ENCODE data around the gene ZFR2.

Gene ZFR2

GRCh38 chr19:3873151-3873550, 4.3 kb upstream of the ZFR2 start:
- Histone ChIP-seq H3K27me3 (ENCODE audit: control insufficient read depth, insufficient read depth, low read length) (peaks cover 11% of the 10 kb centered on the region), H3K36me3 (ENCODE audit: control insufficient read depth, insufficient read depth, low read length) (no peaks in the 10 kb centered on the region), H3K9me3 (ENCODE audit: control insufficient read depth, insufficient read depth, low read length) (no peaks in the 10 kb centered on the region), H3K9ac (ENCODE audit: low read depth, low read length) (no peak overlapping the region), H3K4me1 (ENCODE audit: control insufficient read depth, insufficient read depth, low read length) (0 out of 2 replicates have a peak, but pooled peaks cover under 1% of the 10 kb centered on the region), H3K27ac (ENCODE audit: low read depth, low read length) (no peak overlapping the region), H3K4me3 (ENCODE audit: low read depth, low read length) (no peak overlapping the region)

- H3K9ac ChIP-seq (ENCODE audit: low read depth, low read length) = no peak overlapping the region; the same call in 1 of the 2 replicates
- H3K4me3 ChIP-seq (ENCODE audit: low read depth, low read length) = peak overlapping the region; percentile 59
- no peaks in the 10 kb centered on the region for H3K36me3 ChIP-seq (ENCODE audit: control insufficient read depth, insufficient read depth, low read length)
- H3K27me3 ChIP-seq (ENCODE audit: control insufficient read depth, insufficient read depth, low read length) = peaks cover 11% of the 10 kb centered on the region
- H3K9me3 ChIP-seq (ENCODE audit: control insufficient read depth, insufficient read depth, low read length) = no peaks in the 10 kb centered on the region
- H3K27ac ChIP-seq (ENCODE audit: low read depth, low read length) = peak overlapping the region; percentile 35
- H3K4me1 ChIP-seq (ENCODE audit: control insufficient read depth, insufficient read depth, low read length) = 0 out of 2 replicates have a peak, but pooled peaks cover 6% of the 10 kb centered on the region
These were observed 668 bp downstream of the ZFR2 start for GRCh38 chr19:3867971-3868769.

DNA sequence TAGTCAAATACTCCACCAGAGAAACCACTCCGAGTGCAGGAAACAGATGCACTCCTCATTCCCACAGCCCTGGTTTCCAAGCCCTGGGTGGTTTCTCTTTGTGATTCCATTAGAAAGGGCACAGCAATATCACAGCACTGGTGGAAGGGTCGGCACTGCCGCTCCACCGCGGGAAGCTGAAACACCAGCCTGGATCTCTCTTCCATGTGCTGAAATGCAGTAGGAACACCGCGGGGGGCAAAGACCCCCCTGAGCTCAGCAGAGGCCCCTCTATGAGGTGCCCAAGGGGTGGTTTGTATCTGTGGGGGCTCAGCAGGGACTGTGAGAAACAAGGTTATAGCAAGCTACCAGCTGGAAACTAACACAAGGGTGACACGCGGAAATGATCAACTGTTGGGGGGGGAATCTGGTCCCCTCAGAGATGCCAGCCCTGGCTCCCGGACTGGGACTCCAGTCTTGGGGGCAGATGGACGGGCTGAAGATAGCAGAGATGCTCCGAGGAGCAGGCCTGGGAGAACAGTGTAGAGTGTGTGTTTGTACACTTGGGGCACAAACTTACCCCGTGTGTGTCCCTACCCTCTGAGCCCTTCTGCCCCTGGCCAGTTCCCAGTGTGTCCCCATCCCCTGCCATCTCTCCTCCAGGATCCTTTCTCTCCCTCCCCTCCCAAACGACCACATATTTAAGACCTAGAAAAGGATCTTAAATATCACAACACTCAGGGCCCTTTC, 1.8 kb downstream of the ZFR2 start:
- Histone ChIP-seq H3K9me3 (ENCODE audit: control insufficient read depth, insufficient read depth, low read length) (no peaks in the 10 kb centered on the region), H3K27ac (ENCODE audit: low read depth, low read length) (no peak overlapping the region), H3K36me3 (ENCODE audit: control insufficient read depth, insufficient read depth, low read length) (no peaks in the 10 kb centered on the region), H3K27me3 (ENCODE audit: control insufficient read depth, insufficient read depth, low read length) (peaks cover 11% of the 10 kb centered on the region), H3K4me1 (ENCODE audit: control insufficient read depth, insufficient read depth, low read length) (0 out of 2 replicates have a peak, but pooled peaks cover 6% of the 10 kb centered on the region), H3K4me3 (ENCODE audit: low read depth, low read length) (no peak overlapping the region), H3K9ac (ENCODE audit: low read depth, low read length) (no peak overlapping the region)

DNA sequence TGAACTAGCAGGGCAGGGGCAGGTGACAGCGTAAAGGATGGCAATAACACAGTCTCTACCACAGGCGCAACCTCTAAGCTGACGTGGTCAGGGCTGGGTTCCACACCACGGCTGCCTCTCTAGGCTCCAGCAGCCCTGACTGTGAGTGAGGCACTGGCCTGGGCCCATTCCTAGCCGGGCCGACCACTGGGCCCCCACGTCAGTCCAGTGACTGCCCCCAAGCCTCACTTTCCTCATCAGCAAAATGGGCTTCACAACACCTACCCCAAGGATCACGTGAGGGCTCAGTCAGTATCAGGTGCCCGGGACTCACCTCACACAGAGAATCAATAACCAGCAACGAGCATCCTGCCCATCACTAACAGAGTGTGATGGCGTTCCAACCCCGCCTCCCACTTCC, 5.2 kb downstream of the ZFR2 start:
- Histone ChIP-seq H3K9ac (ENCODE audit: low read depth, low read length) (no peak overlapping the region), H3K27ac (ENCODE audit: low read depth, low read length) (no peak overlapping the region), H3K27me3 (ENCODE audit: control insufficient read depth, insufficient read depth, low read length) (no peaks in the 10 kb centered on the region)

DNA sequence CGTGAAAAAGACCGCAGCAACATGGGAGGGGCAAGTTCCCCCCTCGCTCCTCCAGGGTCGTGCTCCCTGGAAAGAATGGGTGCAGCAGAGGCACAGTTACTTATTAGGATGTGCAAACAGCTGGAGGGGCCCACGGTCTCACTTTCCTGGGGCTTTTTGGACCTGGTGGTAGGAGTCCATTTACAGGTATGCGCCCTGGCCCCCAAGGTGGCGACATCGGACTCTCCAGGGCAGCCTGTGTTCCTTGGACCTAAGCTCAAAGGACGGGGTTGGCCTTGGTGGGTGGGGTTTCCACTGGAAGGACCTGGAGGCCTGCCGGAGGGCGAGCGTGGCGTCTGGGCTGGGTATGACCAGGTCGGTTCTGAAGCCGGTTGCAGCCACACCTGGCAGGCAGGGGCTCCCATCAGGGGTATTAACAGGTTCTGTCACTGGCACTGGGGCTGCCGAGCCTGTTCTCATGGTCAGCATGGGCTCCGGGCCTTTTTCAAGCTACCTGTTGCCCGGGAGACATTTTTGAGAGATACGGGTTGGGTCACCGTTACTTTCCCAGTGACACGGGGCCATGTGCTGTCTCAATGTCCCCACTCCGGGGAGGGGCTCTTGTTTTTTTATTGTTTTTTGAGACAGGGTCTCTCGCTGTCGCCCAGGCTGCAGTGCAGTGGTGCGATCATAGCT, 5.9 kb downstream of the ZFR2 start:
- no peak overlapping the region for H3K4me3 ChIP-seq (ENCODE audit: low read depth, low read length)
- H3K27me3 ChIP-seq (ENCODE audit: control insufficient read depth, insufficient read depth, low read length) = no peaks in the 10 kb centered on the region
- no peaks in the 10 kb centered on the region for H3K9me3 ChIP-seq (ENCODE audit: control insufficient read depth, insufficient read depth, low read length)
- H3K27ac ChIP-seq (ENCODE audit: low read depth, low read length) = no peak overlapping the region
- H3K4me1 ChIP-seq (ENCODE audit: control insufficient read depth, insufficient read depth, low read length) = 0 out of 2 replicates have a peak, but pooled peaks cover 3% of the 10 kb centered on the region
- no peak overlapping the region for H3K9ac ChIP-seq (ENCODE audit: low read depth, low read length)
- no peaks in the 10 kb centered on the region for H3K36me3 ChIP-seq (ENCODE audit: control insufficient read depth, insufficient read depth, low read length)

More for the DNA sequence above, 5.2 kb downstream of the ZFR2 start:
- no peaks in the 10 kb centered on the region for H3K36me3 ChIP-seq (ENCODE audit: control insufficient read depth, insufficient read depth, low read length)
- no peak overlapping the region for H3K4me3 ChIP-seq (ENCODE audit: low read depth, low read length)
- H3K9me3 ChIP-seq (ENCODE audit: control insufficient read depth, insufficient read depth, low read length) = no peaks in the 10 kb centered on the region
- H3K4me1 ChIP-seq (ENCODE audit: control insufficient read depth, insufficient read depth, low read length) = 0 out of 2 replicates have a peak, but pooled peaks cover 6% of the 10 kb centered on the region

- Histone ChIP-seq H3K9me3 (ENCODE audit: control insufficient read depth, insufficient read depth, low read length) (no peaks in the 10 kb centered on the region), H3K27me3 (ENCODE audit: control insufficient read depth, insufficient read depth, low read length) (no peaks in the 10 kb centered on the region), H3K27ac (ENCODE audit: low read depth, low read length) (no peak overlapping the region), H3K9ac (ENCODE audit: low read depth, low read length) (no peak overlapping the region), H3K36me3 (ENCODE audit: control insufficient read depth, insufficient read depth, low read length) (no peaks in the 10 kb centered on the region), H3K4me1 (ENCODE audit: control insufficient read depth, insufficient read depth, low read length) (no peaks in the 10 kb centered on the region), H3K4me3 (ENCODE audit: low read depth, low read length) (no peak overlapping the region)
These were observed 8.3 kb downstream of the ZFR2 start for GRCh38 chr19:3860499-3860898.

DNA sequence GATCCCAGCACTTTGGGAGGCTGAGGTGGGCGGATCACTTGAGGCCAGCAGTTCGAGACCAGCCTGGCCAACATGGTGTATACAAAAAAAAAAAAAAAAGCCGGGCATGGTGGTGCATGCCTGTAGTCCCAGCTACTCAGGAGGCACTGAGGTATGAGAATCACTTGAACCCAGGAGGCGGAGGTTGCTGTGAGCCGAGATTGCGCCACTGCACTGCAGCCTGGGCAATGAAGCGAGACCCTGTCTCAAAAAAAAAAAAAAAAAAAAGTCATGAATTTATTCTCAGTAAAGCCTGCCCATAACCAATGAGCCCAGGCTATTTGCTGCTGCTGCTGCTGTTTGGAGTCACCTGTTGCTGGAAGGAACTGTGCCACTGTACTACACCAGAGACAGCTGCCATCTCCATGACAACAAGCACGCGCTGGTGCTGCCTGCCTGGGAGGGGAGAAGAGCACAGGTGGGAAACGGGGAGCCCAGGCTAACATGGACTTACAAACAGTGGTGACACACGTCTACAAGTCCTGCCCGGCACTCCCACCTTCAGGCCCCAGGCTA, 11.3 kb downstream of the ZFR2 start:
- no peak overlapping the region for H3K9ac ChIP-seq (ENCODE audit: low read depth, low read length)
- peaks cover 2% of the 10 kb centered on the region; the same call in 1 of the 2 replicates for H3K9me3 ChIP-seq (ENCODE audit: control insufficient read depth, insufficient read depth, low read length)
- H3K4me1 ChIP-seq (ENCODE audit: control insufficient read depth, insufficient read depth, low read length) = no peaks in the 10 kb centered on the region
- no peaks in the 10 kb centered on the region for H3K27me3 ChIP-seq (ENCODE audit: control insufficient read depth, insufficient read depth, low read length)
- H3K27ac ChIP-seq (ENCODE audit: low read depth, low read length) = no peak overlapping the region
- H3K4me3 ChIP-seq (ENCODE audit: low read depth, low read length) = no peak overlapping the region
- no peaks in the 10 kb centered on the region; the same call in 1 of the 2 replicates for H3K36me3 ChIP-seq (ENCODE audit: control insufficient read depth, insufficient read depth, low read length)

- no peak overlapping the region for H3K27ac ChIP-seq (ENCODE audit: low read depth, low read length)
- H3K4me3 ChIP-seq (ENCODE audit: low read depth, low read length) = no peak overlapping the region
- peaks cover 19% of the 10 kb centered on the region for H3K9me3 ChIP-seq (ENCODE audit: control insufficient read depth, insufficient read depth, low read length)
- no peaks in the 10 kb centered on the region for H3K27me3 ChIP-seq (ENCODE audit: control insufficient read depth, insufficient read depth, low read length)
- H3K4me1 ChIP-seq (ENCODE audit: control insufficient read depth, insufficient read depth, low read length) = no peaks in the 10 kb centered on the region
- no peak overlapping the region for H3K9ac ChIP-seq (ENCODE audit: low read depth, low read length)
- peaks cover 3% of the 10 kb centered on the region; the same call in 1 of the 2 replicates for H3K36me3 ChIP-seq (ENCODE audit: control insufficient read depth, insufficient read depth, low read length)
These were observed 13.5 kb downstream of the ZFR2 start for GRCh38 chr19:3855320-3855719.

GRCh38 chr19:3852614-3853254, 16.1 kb downstream of the ZFR2 start:
- Histone ChIP-seq H3K27ac (ENCODE audit: low read depth, low read length) (no peak overlapping the region), H3K27me3 (ENCODE audit: control insufficient read depth, insufficient read depth, low read length) (no peaks in the 10 kb centered on the region), H3K4me3 (ENCODE audit: low read depth, low read length) (no peak overlapping the region), H3K4me1 (ENCODE audit: control insufficient read depth, insufficient read depth, low read length) (no peaks in the 10 kb centered on the region), H3K9ac (ENCODE audit: low read depth, low read length) (no peak overlapping the region), H3K36me3 (ENCODE audit: control insufficient read depth, insufficient read depth, low read length) (peaks cover 3% of the 10 kb centered on the region; the same call in 1 of the 2 replicates), H3K9me3 (ENCODE audit: control insufficient read depth, insufficient read depth, low read length) (peaks cover 19% of the 10 kb centered on the region)

DNA sequence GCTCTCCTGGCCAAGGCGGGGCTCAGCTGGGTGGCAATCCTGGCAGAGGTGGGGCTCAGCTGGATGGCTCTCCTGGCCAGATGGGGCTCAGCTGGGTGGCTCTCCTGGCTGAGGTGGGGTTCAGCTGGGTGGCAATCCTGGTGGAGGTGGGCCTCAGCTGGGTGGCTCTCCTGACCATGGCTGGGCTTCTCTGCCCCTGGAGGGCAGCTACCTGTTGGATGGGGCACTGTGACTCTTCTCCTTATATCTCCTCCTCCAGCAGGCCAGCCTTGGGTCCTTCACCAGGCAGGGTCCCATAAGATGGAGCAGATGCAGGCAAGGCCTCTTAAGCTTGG, 16.7 kb downstream of the ZFR2 start:
- Histone ChIP-seq H3K27me3 (ENCODE audit: control insufficient read depth, insufficient read depth, low read length) (no peaks in the 10 kb centered on the region), H3K9me3 (ENCODE audit: control insufficient read depth, insufficient read depth, low read length) (peaks cover 19% of the 10 kb centered on the region), H3K4me1 (ENCODE audit: control insufficient read depth, insufficient read depth, low read length) (no peaks in the 10 kb centered on the region), H3K27ac (ENCODE audit: low read depth, low read length) (no peak overlapping the region), H3K4me3 (ENCODE audit: low read depth, low read length) (no peak overlapping the region), H3K9ac (ENCODE audit: low read depth, low read length) (no peak overlapping the region), H3K36me3 (ENCODE audit: control insufficient read depth, insufficient read depth, low read length) (peaks cover 3% of the 10 kb centered on the region; the same call in 1 of the 2 replicates)
